CD14-positive monocyte (primary cell): Measurements from ENCODE around the gene IER5L. TPM values are rescaled to one million over a fixed set of nuclear protein-coding genes. Genes with fewer than 3 reads are reported as not detected.

Experiments used
- DNase-seq, 3 donors: peaks; one replicate each; pipeline ENCODE4 v3.0.0-alpha.2; 2011 to 2022
- H2AFZ ChIP-seq: 2 replicates; pipeline ENCODE4 v1.6.0; 2012; ENCODE audit warnings: mild to moderate bottlenecking, low read depth, low read length, inconsistent platforms; ENCODE audit not compliant: insufficient read depth, poor library complexity, severe bottlenecking
- H3K27ac ChIP-seq, 2 donors: 1 replicate in 1 of 2; 2 replicates in 1 of 2; pipeline ENCODE4 v1.5.1; 2012 to 2013; ENCODE audit warnings: low read length in 2 of 2, control low read depth in 1 of 2, inconsistent platforms in 1 of 2, low read depth in 1 of 2, mild to moderate bottlenecking in 1 of 2
- H3K27me3 ChIP-seq, 2 donors: one replicate each; pipeline versions ENCODE4 v1.6.0 to v1.6.1; 2011 to 2013; ENCODE audit warnings: low read length in 2 of 2; ENCODE audit not compliant: control insufficient read depth in 2 of 2, insufficient read depth in 2 of 2
- H3K36me3 ChIP-seq, 2 donors: replicated peaks in 1 of 2; 1 replicate in 1 of 2; 2 replicates in 1 of 2; pipeline versions ENCODE4 v1.5.1 to v1.6.1; 2012 to 2013; ENCODE audit warnings: low read length in 2 of 2, control low read depth in 1 of 2, inconsistent platforms in 1 of 2, mild to moderate bottlenecking in 1 of 2; ENCODE audit not compliant: insufficient read depth in 2 of 2, control insufficient read depth in 1 of 2
- H3K4me1 ChIP-seq, 2 donors: 1 replicate in 1 of 2; 2 replicates in 1 of 2; pipeline versions ENCODE4 v1.5.1 to v1.6.1; 2012 to 2013; ENCODE audit warnings: low read length in 2 of 2, control low read depth in 1 of 2, inconsistent platforms in 1 of 2, mild to moderate bottlenecking in 1 of 2, moderate library complexity in 1 of 2; ENCODE audit not compliant: insufficient read depth in 2 of 2, control insufficient read depth in 1 of 2
- H3K4me2 ChIP-seq: replicated peaks from 2 replicates; pipeline ENCODE3; 2012; ENCODE audit warnings: low read length, moderate library complexity, mild to moderate bottlenecking; ENCODE audit not compliant: poor library complexity, severe bottlenecking; ENCODE audit errors: extremely low read depth
- H3K4me3 ChIP-seq, 3 experiments: fragments of 200-600 bp in 1 of 3; sonication (generic) in 1 of 3; replicated peaks in 1 of 3; 1 replicate in 2 of 3; 2 replicates in 1 of 3; pipeline ENCODE4 v1.5.1; 2011 to 2013; ENCODE audit warnings: low read length in 3 of 3, mild to moderate bottlenecking in 3 of 3, control low read depth in 2 of 3, low read depth in 2 of 3, inconsistent platforms in 1 of 3, moderate library complexity in 1 of 3
- H3K79me2 ChIP-seq: 2 replicates; pipeline ENCODE4 v1.6.0; 2012; ENCODE audit warnings: mild to moderate bottlenecking, control low read depth, inconsistent platforms, low read length, moderate library complexity; ENCODE audit not compliant: insufficient read depth
- H3K9ac ChIP-seq: 2 replicates; pipeline ENCODE4 v1.6.0; 2017; ENCODE audit warnings: low read length, mild to moderate bottlenecking; ENCODE audit not compliant: insufficient read depth, poor library complexity, severe bottlenecking
- H3K9me3 ChIP-seq, 2 donors: replicated peaks in 1 of 2; 1 replicate in 1 of 2; 2 replicates in 1 of 2; pipeline versions ENCODE4 v1.5.1 to v1.6.1; 2012 to 2013; ENCODE audit warnings: low read length in 2 of 2, control low read depth in 1 of 2; ENCODE audit not compliant: control insufficient read depth in 1 of 2, insufficient read depth in 1 of 2
- H4K20me1 ChIP-seq: 2 replicates; pipeline ENCODE4 v1.6.0; 2012; ENCODE audit warnings: mild to moderate bottlenecking, low read length, control low read depth, moderate library complexity; ENCODE audit not compliant: insufficient read depth
- H3K27ac Mint-ChIP-seq, 7 donors: one replicate each; pipeline ENCODE4 v1.8.0; 2020; ENCODE audit warnings: mild to moderate bottlenecking in 7 of 7, mixed read lengths in 7 of 7, moderate library complexity in 6 of 7, inconsistent platforms in 2 of 7
- H3K27me3 Mint-ChIP-seq, 3 donors: one replicate each; pipeline ENCODE4 v1.8.0; 2021 to 2022; ENCODE audit warnings: low read depth in 3 of 3, mild to moderate bottlenecking in 3 of 3, mixed read lengths in 3 of 3, moderate library complexity in 3 of 3, inconsistent platforms in 1 of 3
- H3K36me3 Mint-ChIP-seq, 2 donors: one replicate each; pipeline ENCODE4 v1.8.0; 2020; ENCODE audit warnings: mixed read lengths in 2 of 2, inconsistent platforms in 1 of 2, mild to moderate bottlenecking in 1 of 2
- H3K4me1 Mint-ChIP-seq: one replicate; pipeline ENCODE4 v1.8.0; 2020; ENCODE audit warnings: mild to moderate bottlenecking, mixed read lengths
- H3K4me3 Mint-ChIP-seq, 2 donors: one replicate each; pipeline ENCODE4 v1.8.0; 2020; ENCODE audit warnings: mild to moderate bottlenecking in 2 of 2, mixed read lengths in 2 of 2, moderate library complexity in 1 of 2
- H3K9me3 Mint-ChIP-seq, 7 donors: one replicate each; pipeline ENCODE4 v1.8.0; 2020 to 2022; ENCODE audit warnings: mixed read lengths in 7 of 7, mild to moderate bottlenecking in 6 of 7, moderate library complexity in 6 of 7, inconsistent platforms in 2 of 7
- WGBS: methylation state at CpG from one replicate; pipeline ENCODE4 v1.1.5; 2013; ENCODE audit warnings: missing lambda C conversion rate; ENCODE audit not compliant: insufficient coverage; 5-methylcytosine and 5-hydroxymethylcytosine counted together
- intact Hi-C, 2 donors: fragments of 100-400 bp; cut with micrococcal nuclease; formaldehyde crosslinking; loops; one replicate each; pipeline versions ENCODE4 v1.15.0 to v1.15.1; 2023
- polyA plus RNA-seq, 3 donors: library from polyadenylated mRNA; depleted of rRNA in 1 of 3; unstranded in 2 of 3; stranded (reverse) in 1 of 3; fragments of 300-500 nt in 2 of 3; fragments of >200 nt in 1 of 3; fragmentation: Illumina TruSeq in 2 of 3; gene quantifications; 1 replicate in 2 of 3; 2 replicates in 1 of 3; pipeline ENCODE4 v1.2.3, GENCODE V29; 2012 to 2021
- TF ChIP-seq, protein P1 (sequence below): fragments of 200-600 bp; IDR thresholded peaks from one replicate; pipeline ENCODE4 v1.8.0; 2022; ENCODE audit warnings: antibody characterized with exemption, mild to moderate bottlenecking

Gene IER5L
- polyA plus RNA-seq, 3 donors: 0.36 to 15.5 (median 0.79) TPM

DNA sequence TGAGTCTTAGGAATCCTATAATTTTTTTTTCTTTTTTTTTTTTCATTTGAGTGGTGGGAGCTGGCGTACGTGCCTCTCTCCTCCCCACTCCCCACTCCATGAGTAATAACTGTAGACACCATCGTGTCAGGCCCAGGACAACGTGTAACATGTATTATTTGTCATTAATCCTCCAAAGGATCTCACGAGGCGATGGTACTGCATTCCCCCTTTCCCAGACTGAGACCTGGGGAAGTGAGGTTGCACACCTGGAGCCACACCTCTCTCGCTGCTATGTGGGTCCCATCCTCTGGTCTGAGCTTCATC, 6.1 kb upstream of the IER5L start:
- Mint-ChIP-seq H3K27ac (no peak overlapping the region), H3K27me3 (peaks cover 2 to 11% (median 10%) of the 10 kb centered on the region in 3 donors), H3K4me1 (no peaks in the 10 kb centered on the region), H3K36me3 (no peaks in the 10 kb centered on the region), H3K9me3 (peaks cover 0 to 7% (median 3%) of the 10 kb centered on the region in 7 donors), H3K4me3 (no peak overlapping the region)
- no peak overlapping the region for H3K9ac ChIP-seq
- TF ChIP-seq, protein P1, sequence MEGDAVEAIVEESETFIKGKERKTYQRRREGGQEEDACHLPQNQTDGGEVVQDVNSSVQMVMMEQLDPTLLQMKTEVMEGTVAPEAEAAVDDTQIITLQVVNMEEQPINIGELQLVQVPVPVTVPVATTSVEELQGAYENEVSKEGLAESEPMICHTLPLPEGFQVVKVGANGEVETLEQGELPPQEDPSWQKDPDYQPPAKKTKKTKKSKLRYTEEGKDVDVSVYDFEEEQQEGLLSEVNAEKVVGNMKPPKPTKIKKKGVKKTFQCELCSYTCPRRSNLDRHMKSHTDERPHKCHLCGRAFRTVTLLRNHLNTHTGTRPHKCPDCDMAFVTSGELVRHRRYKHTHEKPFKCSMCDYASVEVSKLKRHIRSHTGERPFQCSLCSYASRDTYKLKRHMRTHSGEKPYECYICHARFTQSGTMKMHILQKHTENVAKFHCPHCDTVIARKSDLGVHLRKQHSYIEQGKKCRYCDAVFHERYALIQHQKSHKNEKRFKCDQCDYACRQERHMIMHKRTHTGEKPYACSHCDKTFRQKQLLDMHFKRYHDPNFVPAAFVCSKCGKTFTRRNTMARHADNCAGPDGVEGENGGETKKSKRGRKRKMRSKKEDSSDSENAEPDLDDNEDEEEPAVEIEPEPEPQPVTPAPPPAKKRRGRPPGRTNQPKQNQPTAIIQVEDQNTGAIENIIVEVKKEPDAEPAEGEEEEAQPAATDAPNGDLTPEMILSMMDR: no peak
- no peak overlapping the region for H3K4me2 ChIP-seq
- WGBS: 93% methylated on average over 5 of the region's 7 CpGs
- no peaks in the 10 kb centered on the region for H3K4me1 ChIP-seq
- no peaks in the 10 kb centered on the region for H3K79me2 ChIP-seq
- H3K27ac ChIP-seq: no peak overlapping the region
- intact Hi-C loops: no loop called here
- no peak for DNase-seq
- H3K4me3 ChIP-seq: no peak overlapping the region
- no peak overlapping the region for H2AFZ ChIP-seq
- no peaks in the 10 kb centered on the region for H4K20me1 ChIP-seq
- H3K36me3 ChIP-seq: no peaks in the 10 kb centered on the region
- H3K9me3 ChIP-seq: peaks cover 0 to 5% of the 10 kb centered on the region in 2 donors
- H3K27me3 ChIP-seq: no peaks in the 10 kb centered on the region

DNA sequence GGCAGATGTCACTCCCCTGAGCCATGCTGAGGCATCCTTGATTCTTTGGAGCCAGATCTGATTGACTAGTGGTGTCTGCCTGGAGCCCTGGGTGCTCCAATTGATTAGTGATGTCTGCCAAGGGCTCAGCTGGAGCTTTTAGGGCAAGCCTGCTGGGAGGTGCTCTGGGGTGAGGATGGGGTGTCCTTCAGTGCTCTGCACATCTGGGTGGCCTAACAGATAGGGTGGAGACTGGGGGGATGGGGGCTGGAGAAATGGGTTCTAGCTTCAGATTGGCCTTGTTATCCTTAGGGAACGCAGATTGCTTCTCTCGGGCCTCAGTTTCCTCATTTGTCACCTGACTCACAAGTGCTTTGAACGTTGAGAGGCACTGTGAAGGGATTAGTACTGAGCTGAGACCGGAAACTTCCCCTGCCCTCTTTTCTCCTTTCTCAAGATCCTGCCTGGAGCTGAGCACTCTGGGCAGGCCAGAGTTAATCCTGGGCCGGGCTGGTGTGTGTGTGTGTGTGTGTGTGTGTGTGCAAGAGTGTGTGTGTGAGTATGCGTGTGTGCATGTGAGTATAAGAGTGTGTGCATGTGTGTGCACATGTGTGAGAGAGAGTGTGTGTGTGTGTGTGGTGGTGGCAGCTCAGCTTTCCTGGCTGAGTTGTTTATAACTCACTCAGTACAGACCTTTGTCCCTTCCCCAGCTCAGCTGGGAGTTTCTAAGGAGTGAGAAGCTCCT, 5.6 kb upstream of the IER5L start:
- peaks cover 0 to 5% of the 10 kb centered on the region in 2 donors for H3K9me3 ChIP-seq
- no peak for DNase-seq
- no peak overlapping the region for H2AFZ ChIP-seq
- H3K36me3 Mint-ChIP-seq: no peaks in the 10 kb centered on the region
- H3K36me3 ChIP-seq: no peaks in the 10 kb centered on the region
- intact Hi-C loops: no loop called here
- H3K4me3 ChIP-seq: no peak overlapping the region
- peaks cover 0 to 7% (median 3%) of the 10 kb centered on the region in 7 donors for H3K9me3 Mint-ChIP-seq
- H3K9ac ChIP-seq: no peak overlapping the region
- no peaks in the 10 kb centered on the region for H3K27me3 ChIP-seq
- H3K4me1 Mint-ChIP-seq: peaks cover 4% of the 10 kb centered on the region
- 76% methylated on average over 2 of the region's 6 CpGs for WGBS
- peaks cover 2 to 4% of the 10 kb centered on the region in 2 donors for H3K4me1 ChIP-seq
- H3K27me3 Mint-ChIP-seq: peaks cover 4 to 13% (median 11%) of the 10 kb centered on the region in 3 donors
- no peak overlapping the region for H3K27ac Mint-ChIP-seq
- H3K27ac ChIP-seq: no peak overlapping the region
- no peak overlapping the region for H3K4me2 ChIP-seq
- H4K20me1 ChIP-seq: no peaks in the 10 kb centered on the region
- H3K4me3 Mint-ChIP-seq: no peak overlapping the region
- TF ChIP-seq, protein P1: no peak
- H3K79me2 ChIP-seq: no peaks in the 10 kb centered on the region
